ENCODE measurements around the gene HELZ.

DNA sequence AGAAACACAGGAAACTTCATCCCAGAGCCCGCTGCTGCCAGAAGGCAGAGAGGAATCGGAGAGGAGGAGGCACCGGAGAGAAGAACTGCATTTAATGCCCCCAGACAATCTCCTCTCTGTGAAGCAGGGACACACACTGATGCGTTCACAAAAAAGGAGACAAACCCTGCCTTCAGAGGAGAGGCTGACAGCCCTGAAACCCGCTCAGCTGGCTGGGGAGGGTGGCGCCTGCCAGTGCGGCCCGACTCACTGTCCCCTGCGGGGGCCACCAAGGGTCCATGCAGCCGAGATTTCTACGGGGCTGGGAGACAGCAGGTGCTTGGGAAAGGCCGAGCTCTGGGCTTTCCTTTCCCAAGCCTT is 222.6 kb downstream of the HELZ start:
- TF ChIP-seq, protein P1, sequence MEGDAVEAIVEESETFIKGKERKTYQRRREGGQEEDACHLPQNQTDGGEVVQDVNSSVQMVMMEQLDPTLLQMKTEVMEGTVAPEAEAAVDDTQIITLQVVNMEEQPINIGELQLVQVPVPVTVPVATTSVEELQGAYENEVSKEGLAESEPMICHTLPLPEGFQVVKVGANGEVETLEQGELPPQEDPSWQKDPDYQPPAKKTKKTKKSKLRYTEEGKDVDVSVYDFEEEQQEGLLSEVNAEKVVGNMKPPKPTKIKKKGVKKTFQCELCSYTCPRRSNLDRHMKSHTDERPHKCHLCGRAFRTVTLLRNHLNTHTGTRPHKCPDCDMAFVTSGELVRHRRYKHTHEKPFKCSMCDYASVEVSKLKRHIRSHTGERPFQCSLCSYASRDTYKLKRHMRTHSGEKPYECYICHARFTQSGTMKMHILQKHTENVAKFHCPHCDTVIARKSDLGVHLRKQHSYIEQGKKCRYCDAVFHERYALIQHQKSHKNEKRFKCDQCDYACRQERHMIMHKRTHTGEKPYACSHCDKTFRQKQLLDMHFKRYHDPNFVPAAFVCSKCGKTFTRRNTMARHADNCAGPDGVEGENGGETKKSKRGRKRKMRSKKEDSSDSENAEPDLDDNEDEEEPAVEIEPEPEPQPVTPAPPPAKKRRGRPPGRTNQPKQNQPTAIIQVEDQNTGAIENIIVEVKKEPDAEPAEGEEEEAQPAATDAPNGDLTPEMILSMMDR (IDR thresholded peaks at IDR 0.05), result no peak
- no peak for TF ChIP-seq POLR2A (IDR thresholded peaks at IDR 0.05)

All from lower leg skin (tissue), 3 donors.